ENCODE measurements around the gene FRS3.

FRS3 gene

DNA sequence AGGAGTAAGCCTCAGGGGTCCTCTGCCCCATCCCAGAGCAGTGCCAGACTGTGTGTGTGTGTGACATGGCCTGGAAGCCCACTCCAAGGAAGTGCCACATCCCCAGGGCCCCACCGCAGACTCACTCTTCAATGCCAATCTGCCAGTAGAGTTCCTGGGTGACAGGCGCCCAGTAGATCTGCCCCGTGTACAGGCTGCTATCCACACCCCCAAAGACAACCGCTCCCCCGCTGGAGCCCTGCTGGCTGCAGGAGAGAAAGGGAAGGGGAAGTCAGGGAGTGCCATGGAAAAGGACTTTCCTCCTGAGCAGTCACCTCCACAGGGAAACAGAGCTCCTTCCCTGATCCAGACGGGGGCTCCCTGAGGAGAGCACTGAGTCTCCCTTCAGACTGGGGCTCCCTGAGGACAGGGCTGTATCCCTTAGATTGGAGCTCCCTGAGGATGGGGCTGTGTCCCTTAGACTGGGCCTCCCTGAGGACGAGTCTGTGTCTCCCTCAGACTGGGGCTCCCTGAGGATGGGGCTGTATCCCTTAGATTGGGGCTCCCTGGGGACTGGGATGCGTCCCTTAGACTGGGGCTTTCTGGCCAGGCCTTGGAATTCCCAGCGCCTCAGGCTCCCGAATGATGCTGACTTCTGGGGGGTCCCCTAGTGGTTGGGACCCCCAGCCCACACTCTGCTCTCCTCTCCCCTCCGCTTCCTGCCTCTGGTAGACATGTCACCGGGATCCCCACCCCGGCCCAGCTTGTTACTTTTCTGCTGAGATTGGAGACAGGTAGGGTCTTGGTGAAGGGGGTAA lies 39.1 kb downstream of the FRS3 start:
- no peak for DNase-seq

DNA sequence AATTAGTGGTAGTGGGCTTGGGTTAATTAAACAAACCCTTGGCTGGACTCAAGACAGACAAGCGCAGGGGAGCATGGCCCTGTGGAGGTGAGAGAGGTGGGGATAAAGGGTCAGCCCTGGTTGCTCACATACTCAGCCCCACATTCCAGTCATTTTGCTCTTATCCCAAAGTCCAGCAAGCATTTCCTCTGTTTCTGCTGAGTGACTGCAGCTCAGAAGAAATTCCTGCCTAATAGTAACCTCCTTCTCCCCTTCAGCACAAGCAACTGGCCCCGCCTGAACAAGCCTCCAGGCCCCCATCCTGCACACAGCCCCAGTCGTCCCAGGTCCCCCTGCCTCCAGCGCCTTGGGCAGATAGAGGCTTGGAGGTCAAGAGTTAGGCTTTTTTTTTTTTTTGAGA lies 40.7 kb downstream of the FRS3 start:
- no peak for DNase-seq

DNA sequence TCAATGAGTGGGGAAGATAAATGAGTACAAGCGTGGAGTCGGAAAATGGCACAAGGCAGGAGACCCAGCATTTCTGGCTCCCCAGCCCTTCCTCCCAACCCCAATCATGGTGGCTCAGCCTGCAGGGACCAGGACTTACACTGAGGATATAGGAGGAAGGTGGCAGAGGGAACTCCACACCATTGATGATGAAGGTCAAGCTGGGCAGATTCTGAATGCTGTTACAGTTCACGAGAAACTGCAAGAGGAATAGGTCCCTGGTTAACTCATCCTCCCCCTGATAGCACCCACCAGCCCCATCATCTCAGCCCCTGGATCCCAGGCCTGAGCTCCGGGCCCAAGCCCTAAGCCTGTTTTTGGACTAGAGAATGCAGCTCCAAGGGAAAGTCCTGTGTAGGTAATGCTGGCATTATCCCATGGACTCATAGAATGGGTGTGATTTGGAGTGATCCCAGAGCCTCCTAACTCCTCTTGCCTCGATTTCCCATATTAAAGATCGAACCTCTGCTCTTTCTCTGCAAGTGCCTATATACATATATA lies 42.0 kb downstream of the FRS3 start:
- no peak for DNase-seq

DNA sequence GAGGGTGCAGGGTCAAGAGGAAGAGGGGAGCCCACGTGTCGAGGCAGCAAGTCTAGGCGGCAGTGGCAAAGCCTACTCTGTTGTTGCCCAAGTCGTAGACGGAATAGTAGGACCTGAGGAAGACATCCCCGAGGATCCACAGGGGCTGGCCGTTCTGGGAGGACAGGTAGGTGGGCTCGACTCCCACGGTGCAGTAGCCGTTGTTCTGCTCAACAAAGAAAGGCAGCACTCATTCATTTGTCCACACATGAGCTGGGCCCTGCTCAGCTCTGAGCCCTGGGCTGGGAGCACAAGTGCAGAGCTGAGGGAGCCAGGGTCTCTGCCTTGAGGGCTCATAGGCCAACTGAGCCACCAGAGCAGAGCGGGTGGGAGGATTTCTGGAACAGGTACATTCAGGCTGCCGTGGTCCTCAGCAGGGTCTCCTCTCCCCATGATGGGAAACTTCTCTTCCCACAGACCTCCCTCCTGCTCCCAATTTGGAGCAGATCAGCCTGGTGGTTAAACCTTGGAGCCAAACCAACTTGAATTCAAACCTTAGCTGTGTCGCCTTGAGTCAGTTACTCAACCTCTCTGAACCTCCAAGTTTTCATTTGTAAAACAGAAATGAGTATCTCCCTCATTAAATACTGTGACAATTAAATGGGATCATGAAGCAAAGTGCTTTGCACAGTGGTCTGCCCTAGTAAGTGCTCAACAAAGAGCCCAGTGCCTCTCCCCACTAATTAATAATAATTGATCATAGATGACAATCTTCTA lies 42.7 kb downstream of the FRS3 start:
- DNase-seq, result no peak

DNA sequence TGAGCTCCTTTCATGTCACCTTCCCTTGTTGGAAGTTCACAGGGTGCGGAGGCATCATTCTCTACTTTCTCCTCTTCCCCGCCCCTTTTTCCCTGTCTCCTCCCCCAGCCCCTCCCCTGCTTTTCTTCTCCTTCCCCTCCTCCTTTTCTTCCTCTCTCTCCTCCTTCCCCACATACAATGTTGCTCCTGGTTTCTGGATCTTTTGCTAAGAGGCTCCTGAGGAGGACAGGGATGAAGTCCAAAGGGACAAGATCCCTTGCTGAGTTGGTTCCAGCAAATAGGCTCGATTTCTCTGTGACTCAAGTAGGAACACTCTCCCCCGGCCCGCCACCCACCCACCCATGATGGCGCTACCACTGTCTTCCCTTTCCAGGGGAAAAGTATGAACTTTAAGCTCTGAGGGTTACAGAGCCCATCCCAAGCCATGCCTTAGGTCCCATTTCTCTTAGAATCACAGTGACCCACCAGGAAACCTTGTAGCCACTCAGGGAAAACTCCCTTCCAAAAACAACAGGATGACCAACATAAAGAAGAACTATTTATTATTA lies 43.4 kb downstream of the FRS3 start:
- no peak for DNase-seq

DNA sequence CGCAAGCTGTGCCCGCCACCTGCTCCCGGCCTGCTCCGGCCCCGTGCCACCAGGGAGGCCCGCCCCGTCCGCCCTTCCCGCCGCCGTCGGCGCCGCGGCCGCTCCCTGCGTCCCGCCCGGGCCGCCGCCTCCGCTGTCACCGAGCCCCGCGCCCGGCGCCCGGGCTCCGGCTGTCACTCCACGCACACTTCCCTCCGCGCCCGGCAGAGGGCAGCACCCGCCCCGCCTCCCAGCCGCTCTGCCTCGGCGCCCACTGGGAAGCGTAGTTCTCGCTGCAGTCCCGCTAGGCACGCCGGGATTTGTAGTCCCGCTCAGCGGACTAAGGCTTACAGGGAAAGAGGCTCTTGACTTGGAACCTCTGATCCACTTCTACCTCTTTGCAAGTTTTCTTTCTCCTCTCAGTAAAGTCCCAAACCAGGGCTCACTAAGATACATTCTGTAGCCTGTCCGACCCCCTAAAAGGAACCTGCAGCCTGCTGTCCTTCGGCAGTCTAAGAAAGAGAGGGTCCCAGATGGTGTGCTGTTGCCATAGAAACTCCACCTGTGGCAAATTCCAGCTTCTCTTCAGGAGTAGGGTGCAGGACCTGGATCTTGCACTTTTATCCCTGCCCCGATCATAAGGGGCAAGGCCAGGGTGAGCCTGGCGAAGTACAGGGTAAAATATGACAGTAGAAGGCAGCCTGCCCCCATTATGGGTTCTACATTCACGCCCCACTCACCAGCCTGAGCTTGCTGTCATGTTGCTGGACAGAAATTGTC lies 44.1 kb downstream of the FRS3 start, which contains the start of gene TFEB:
Gene TFEB (minus strand): TSS at position 182 of the 759 bp plus-strand sequence. CDS start 44,395 bp downstream, outside the sequence.
- peak; percentile 88 for DNase-seq

DNA sequence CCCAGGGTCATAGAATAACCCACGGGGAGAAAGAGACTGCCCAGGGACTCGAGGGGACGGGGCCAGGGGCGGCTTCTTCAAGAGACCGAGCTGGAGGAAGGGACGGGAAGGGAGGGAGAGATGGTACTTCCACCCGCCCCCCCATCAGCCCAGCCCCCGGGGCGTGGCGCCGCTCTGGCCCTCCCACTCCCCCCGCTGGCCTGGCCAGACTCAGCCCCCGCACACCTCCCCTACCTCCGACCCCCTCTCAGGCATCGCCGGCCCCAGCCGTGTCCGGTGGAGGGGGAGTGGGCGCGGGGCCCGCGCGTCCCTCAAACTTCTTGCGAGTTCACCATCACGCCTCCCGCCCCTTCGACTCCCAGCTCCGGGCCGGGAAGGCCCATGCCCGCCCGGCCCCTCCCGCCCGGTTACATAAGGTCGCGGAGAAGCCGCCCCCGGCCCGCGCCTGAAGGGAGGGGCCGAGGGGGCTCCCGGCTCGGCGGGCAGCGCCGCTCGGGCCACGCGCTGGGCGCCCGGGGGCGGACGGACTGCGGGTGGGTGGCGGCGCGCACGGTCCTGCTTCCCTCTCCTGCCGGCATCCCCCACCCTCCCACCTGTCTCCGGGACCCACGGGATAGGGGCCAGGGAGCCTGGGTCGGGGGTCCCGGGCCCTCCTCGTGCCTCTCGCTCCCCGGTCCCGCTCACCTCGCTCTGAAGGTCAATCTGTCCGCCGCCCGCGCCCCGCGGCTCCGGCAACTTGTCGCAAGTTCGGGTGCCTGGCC lies 44.9 kb downstream of the FRS3 start:
- peak; percentile 82 for DNase-seq

DNA sequence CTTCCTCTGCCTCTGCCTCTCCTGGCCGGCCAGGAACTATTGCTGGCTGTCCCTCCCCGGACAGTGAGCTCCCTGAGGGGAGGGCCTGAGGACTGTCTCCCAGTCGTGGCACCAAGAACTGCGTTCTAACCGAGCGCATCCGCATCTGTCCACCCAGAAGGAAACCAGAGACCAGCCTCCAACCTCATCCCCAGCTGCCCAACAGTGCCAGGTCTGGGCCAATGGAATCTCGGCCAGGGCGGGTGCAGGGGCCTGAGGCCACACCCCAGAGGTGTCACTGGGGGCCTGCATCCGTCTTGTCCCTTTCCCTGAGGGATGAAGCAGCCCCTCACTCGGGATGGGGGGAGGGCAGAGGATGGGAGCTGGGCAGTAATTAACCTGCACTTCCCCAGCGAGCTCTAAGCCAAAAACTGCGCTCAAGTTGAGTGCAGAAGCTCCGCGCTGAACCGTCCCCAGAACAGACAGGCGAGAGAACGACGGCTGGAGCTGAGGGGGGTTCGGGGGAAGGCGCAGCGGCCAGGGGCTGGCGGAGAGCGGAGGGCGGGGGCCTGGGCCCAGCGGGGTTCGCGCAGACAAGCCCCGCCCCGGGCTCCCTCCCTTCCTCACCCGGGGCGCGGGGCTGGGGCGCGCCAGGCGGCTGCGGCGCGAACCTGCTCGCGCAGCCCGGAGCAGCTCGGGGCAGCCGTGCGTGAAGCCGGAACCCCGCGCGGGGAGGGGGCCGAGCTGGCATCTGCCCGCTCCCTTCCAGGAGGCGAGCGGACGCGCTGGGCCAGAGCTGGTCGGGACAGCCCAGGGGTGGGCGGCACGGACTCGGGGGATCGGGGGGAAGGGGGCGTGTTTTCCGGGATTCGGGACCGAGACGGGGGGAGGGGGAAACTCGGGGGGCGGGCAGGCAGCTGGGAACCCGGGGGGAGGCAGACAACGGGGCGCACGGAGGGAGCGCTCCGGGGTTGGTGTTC lies 45.7 kb downstream of the FRS3 start:
- peak; percentile 85 for DNase-seq

DNA sequence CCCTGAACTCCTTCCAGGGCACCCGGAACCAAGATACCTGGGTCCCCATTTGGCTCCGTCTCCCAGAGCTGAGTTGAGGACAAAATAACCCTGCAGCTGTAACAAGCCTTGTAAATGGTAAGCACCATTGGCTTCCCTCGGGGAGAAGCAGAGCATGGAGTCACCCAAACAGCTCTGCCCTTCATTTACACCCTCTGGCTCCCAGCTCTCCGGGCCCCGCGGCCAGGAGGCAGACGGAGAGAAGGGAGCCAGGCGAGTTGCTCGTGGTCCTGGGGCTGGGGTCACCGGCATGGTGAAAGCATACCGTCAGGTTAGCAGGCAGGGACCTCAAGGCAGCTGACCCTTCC lies 46.4 kb downstream of the FRS3 start:
- DNase-seq, result no peak

DNA sequence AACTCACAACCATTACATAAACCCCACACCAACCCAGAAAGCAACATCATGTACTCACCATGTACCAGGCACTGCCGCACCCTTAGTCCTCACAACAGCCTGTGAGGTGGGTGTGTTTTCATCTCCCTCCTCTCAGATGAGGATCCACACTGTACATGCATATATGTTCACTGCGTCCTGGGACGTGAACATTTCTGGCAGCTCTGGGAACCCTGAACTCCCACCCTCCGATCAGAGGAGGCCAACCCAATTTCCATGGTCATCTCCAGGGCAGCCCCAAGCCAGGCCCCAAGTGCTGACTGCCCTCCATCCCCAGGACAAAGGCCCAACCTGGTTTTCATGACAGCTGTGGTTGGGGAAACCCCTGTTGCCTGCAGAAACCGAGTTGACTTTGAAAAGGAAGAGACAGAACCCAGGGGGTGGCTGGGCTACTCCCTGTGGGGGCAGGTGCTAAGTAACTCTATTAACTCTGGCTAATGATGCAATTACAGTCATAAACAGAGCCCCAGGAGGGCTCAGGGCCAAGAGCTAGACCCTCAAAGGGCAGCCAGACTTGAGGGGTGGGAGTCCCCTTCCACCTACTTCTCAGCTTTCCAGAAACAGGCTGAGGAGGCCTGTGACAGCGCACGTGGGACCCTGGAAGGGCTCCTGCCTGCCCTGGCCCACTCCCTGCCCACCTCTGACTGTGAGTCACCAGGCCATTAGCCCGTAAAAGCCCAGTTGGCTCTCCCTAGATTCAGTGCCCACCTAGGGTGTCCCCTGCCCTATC lies 46.9 kb downstream of the FRS3 start:
- DNase-seq, result no peak

DNA sequence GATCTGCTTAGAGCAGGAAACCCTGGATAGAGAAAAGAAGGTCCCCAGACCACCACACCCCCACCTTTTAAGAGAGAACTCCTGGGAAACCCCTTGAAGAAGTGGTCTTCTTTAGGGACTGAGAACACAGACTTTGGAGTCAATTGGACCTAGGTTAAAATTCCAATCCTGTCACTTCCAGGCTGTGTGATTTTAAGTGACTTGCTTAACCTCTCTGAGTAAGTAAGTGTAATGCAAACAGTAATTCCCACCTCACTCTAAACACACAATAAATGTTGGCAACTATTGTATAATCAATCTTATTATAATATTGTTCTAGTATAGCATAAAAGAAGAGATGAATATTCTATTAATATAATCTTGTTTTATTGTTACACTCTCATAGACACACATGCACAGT lies 47.6 kb downstream of the FRS3 start:
- no peak for DNase-seq

DNA sequence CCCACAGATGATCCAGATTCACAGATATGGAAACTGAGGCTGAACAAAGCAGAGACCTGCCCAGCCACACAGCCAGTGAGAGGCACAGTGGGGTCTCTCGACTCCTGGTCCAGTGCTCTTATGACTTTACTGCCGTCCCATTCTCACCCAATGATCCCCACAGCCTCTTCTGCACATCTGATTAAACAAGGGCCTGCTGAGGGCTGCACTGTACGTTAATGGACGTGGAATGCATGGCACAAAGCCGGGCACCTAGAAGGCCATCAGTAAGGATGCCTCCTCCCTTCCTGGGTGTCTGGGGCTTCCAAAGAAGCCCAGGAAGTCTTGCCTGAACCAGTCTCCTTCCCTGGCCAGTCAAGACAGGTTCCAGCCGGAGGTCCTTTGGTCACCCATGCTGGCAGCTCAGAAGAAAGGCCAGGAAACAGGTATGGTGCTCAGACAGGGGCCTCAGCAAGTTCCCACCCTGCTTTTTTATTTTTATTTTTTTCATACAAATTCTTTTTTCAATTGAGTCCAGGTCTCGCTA lies 48.1 kb downstream of the FRS3 start:
- DNase-seq, result no peak

DNA sequence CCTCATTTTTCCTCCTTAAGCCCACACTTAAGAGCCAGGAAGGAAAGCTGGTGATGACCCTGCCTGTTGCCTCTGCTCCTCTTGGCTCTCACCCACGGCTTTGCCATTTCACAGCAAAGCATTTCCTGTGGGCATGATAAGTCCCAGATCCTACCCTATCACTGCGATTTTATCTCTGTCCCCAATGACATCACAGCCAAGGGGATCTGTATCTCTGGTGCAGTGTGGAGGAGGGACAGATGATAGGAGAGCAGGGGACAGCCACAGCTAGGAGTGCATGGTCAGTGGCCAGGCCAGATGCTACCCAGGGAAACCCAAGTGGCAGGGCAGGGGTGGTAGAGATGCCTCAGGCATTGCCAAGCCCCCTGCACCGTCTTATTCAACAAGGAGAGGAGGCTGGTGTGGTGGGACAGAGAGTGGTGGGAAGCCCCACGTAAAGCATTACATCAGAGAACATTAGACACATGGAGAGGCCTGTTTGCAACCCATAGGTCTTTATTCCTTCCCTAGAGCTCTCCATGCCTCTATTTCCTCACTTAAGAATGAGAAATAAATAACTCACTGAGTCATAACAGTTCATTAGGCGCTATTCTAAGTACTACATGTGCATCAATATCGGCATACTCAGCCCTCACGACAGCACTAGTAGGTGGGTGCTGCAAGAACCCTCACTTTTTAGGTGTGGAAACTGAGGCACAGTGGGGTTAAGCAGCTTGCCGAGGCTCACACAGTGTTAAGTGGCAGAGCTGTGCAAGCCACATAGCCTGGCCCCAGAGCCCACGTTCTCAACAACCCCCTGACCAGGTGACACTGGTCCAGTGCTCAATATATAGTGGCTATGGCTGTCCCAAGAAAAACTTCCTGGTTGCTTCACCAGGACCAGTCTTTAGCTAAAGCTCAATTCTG lies 48.9 kb downstream of the FRS3 start:
- peak; percentile 66 for DNase-seq

DNA sequence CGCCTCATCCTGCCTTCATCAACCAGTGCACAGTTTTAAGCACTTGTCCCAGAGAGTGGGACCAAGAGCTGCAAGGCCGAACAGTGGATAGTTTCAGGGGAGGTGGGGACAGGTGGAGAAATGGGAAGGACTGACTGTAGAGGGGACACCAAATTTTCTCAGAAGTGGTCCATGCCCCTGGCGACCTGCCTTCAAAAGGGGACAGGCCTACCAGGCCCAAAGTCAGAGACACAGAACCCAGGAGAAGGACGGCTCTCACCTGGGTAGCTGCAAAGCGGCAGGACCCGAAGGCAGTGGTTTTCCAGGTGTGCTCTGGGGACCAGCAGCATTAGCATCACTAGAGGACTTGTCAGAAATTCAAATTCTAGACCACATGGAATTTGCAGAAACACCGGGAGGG lies 50.1 kb downstream of the FRS3 start:
- no peak for DNase-seq

DNA sequence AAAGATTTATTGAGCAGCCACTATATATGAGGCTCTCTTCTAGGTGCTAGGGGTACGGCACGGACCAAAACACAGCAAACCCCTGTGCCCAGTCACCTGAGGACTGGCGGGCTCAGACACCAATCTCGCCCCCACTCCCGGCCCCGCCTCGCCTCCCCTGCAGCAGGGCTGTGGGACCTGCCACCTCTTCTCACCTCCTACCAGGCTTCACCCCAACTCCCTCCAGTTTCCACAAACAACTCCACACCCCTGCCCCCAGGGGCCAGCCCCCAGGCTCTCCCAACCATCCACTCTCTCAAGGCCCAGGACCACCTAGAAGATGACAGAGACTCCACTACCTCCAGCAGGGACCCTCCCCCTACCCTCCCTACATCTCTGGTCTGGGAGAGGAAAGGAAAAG lies 50.7 kb downstream of the FRS3 start:
- DNase-seq, result no peak

DNA sequence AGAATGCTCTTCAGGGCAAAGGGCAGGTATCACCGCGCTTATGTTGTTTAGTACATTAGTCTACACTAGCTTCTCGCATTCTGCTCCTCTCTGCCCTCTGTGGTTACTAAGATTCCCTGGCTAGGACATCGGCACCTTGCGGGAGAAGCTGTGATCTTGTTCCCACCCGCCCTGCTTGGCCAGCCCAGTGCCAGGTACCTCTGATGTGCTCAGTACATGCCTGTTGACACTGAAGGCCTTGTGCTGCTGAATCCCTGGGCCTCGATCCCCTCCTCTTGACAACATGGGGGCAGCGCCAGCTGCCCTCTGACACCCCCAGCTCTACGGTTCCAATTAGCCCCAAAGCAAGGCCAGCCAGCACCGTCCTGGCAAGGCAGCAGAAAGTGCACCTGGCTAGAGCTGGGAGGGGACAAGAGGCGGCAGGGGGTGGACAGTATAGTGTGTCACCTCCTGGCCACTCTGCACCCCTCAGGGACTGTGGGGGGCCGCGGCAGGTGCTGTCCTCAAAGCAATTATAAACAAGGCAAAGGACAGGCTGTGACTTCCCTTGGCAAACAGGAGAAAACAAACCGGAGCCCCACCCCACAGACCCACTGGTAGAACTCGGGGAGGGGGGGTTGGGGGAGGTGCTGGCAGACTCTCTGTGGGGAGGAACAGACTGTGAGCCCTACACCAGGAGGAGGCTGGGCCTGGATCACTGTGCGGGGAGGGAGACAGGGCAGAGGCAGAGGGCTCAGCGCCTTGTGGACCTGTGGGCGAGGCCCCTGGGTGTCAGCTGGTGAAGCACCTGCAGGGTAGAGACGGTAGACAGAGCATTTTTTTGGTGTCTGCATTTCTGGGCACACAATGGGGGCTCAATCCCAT lies 51.4 kb downstream of the FRS3 start:
- no peak for DNase-seq

DNA sequence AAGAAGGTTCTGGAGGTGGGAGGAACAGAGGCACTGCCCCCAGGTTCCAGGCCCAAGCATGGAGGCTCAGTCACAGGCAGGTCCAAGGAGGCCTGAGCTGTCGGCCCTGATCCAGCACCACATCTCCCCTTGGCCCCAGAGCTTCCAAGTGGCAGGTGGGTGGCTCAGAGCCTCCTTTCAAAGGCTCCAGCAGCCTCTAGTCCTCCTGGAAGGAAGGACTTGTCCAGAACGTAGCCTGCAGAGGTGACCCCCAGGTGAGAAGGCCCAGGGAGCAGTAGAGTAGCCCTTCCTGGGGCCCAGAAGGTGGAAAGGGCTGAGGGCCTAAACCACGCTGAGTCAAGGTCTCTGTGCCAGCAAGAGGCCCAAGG lies 52.0 kb downstream of the FRS3 start:
- no peak for DNase-seq

DNA sequence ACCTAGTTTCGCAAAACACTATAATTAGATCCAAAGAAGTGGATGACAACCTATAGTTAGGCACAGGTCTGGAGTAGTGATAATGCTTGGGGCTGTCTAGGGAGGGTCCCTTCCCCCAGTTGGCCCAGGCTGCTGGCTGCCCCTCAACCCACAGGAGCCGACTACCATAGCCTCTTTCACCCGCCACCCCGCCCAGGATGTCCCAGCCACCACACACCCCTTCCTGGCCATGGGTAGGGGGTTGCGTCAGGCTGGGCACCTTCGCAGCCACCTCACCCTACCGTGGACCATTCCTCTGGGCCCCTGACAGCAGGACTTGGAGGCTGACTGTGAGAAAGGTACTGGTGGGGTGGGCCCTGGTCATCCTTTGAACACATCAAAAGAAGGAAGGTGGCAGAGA lies 52.8 kb downstream of the FRS3 start:
- no peak for DNase-seq

Data from EL (cell line).